Coronary artery (tissue), 2 donors: Measurements from ENCODE around the gene CAV3.
"Not testable (repeated sequence)": the region's sequence is repeated elsewhere in the genome, so short reads cannot be mapped to it uniquely, and the experiment has no call there.

Source experiments
- DNase-seq: peaks from one replicate; pipeline ENCODE4 v3.0.0-alpha.2; 2017; ENCODE audit warnings: low spot score
- H3K27ac ChIP-seq, 2 donors: fragments of 200-600 bp; sonication (generic); one replicate each; pipeline ENCODE4 v1.5.1; 2016 to 2019
- H3K4me3 ChIP-seq: fragments of 200-600 bp; sonication (generic); 2 replicates; pipeline ENCODE4 v1.5.1; 2016; ENCODE audit warnings: mild to moderate bottlenecking, moderate library complexity
- CTCF ChIP-seq: fragments of 200-600 bp; sonication (generic); IDR thresholded peaks from one replicate; pipeline ENCODE4 v1.5.1; 2019; ENCODE audit warnings: antibody characterized with exemption

The CAV3 gene

GRCh38 chr3:8712045-8712907 is 21.3 kb upstream of the CAV3 start:
- TF ChIP-seq CTCF, result no peak
- DNase-seq, result no peak
- Histone ChIP-seq H3K4me3 (no peak overlapping the region), H3K27ac (no peak overlapping the region)

GRCh38 chr3:8712908-8713255 is 20.7 kb upstream of the CAV3 start:
- no peak for DNase-seq
- no peak for TF ChIP-seq CTCF
- no peak overlapping the region for H3K4me3 ChIP-seq
- H3K27ac ChIP-seq, result no peak overlapping the region

- TF ChIP-seq CTCF, result no peak
- Histone ChIP-seq H3K27ac (no peak overlapping the region), H3K4me3 (no peak overlapping the region)
- no peak for DNase-seq
Measured at GRCh38 chr3:8713901-8714759, 19.5 kb upstream of the CAV3 start.

- not testable (repeated sequence) for H3K27ac ChIP-seq, DNase-seq, H3K4me3 ChIP-seq
Measured at GRCh38 chr3:8715757-8716156, 17.8 kb upstream of the CAV3 start.

- DNase-seq, result peak; percentile 1
- H3K4me3 ChIP-seq, result no peak overlapping the region
- TF ChIP-seq CTCF, result no peak
- H3K27ac ChIP-seq, result no peak overlapping the region
Measured at GRCh38 chr3:8722808-8723207, 10.8 kb upstream of the CAV3 start.

- no peak overlapping the region for H3K4me3 ChIP-seq
- H3K27ac ChIP-seq, result no peak overlapping the region
- peak; percentile 24 for DNase-seq
- TF ChIP-seq CTCF, result no peak
Measured at GRCh38 chr3:8723612-8724011, 10.0 kb upstream of the CAV3 start.

- no peak overlapping the region for H3K4me3 ChIP-seq
- H3K27ac ChIP-seq, result no peak overlapping the region
- DNase-seq, result no peak
- TF ChIP-seq CTCF, result no peak
Measured at GRCh38 chr3:8724108-8724752, 9.4 kb upstream of the CAV3 start.
